Prostate gland (tissue), 2 donors: ENCODE measurements around the gene EIF2B2. TPM values are rescaled to one million over a fixed set of nuclear protein-coding genes. Genes with fewer than 3 reads are reported as not detected.

ENCODE experiments used
- DNase-seq: peaks from one replicate; pipeline ENCODE4 v3.0.0-alpha.2; 2019; ENCODE audit warnings: low spot score
- H3K27ac ChIP-seq, 2 donors: fragments of 200-600 bp; sonication (generic); 2 replicates each; pipeline ENCODE4 v1.5.1; 2017 to 2019
- H3K27me3 ChIP-seq: fragments of 200-600 bp; sonication (generic); replicated peaks from 2 replicates; pipeline ENCODE4 v1.5.1; 2019; ENCODE audit not compliant: insufficient read depth
- H3K36me3 ChIP-seq, 2 donors: fragments of 200-600 bp; sonication (generic); 1 replicate in 1 of 2; 2 replicates in 1 of 2; pipeline versions ENCODE4 v1.5.1 to v1.8.1; 2017 to 2019
- H3K4me1 ChIP-seq: fragments of 200-600 bp; sonication (generic); replicated peaks from 2 replicates; pipeline ENCODE4 v1.5.1; 2019
- H3K4me3 ChIP-seq, 2 donors: fragments of 200-600 bp; sonication (generic); 2 replicates each; pipeline ENCODE4 v1.5.1; 2017 to 2019
- H3K9me3 ChIP-seq: fragments of 200-600 bp; sonication (generic); 2 replicates; pipeline ENCODE4 v1.5.1; 2017
- POLR2A ChIP-seq: fragments of 450-650 bp; IDR thresholded peaks from one replicate; pipeline ENCODE4 v1.6.1; 2016; ENCODE audit warnings: antibody characterized with exemption, mild to moderate bottlenecking
- POLR2AphosphoS5 ChIP-seq: sonication (generic); formaldehyde crosslinking; IDR thresholded peaks from one replicate; pipeline ENCODE4 v1.6.1; 2017; ENCODE audit warnings: antibody characterized with exemption
- WGBS: methylation state at CpG from one replicate; pipeline ENCODE4 v1.1.5; 2018; 5-methylcytosine and 5-hydroxymethylcytosine counted together
- intact Hi-C: fragments of 100-400 bp; cut with DNase I; formaldehyde crosslinking; loops from one replicate; pipeline ENCODE4 v1.14.2; 2022
- total RNA-seq, 2 donors: library from RNA; depleted of rRNA; stranded (reverse); fragments of >200 nt; gene quantifications; one replicate each; pipeline ENCODE4 v1.1.0, GENCODE V29; 2016
- TF ChIP-seq, protein P1 (sequence below), 4 experiments: fragments of 200-600 bp in 2 of 4; fragments of 450-650 bp in 2 of 4; sonication (generic) in 2 of 4; IDR thresholded peaks; 1 replicate in 3 of 4; 2 replicates in 1 of 4; pipeline ENCODE4 v1.5.1; 2016 to 2019; ENCODE audit warnings: antibody characterized with exemption in 4 of 4, mild to moderate bottlenecking in 2 of 4, moderate library complexity in 2 of 4

EIF2B2 gene
- total RNA-seq, 2 donors from 2014 or later, result 43.9 to 60.4 TPM

DNA sequence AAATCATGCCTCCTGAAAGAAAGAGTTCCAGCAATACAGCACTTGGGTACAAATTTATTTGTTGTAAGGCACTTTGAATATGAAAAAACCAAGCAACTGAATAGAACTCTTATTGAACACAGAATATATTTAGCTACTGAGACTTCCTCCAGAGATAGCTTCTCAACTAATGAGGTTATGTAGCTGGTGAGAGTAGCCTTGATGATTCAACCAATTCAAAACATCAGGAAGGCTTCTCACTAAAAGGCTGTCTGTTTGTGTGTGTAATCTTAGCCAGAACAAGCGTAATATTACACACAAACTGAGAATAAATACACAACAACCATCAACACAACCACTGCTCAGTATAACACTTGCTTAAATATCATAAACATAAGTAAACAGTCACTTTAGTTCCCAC is 20.4 kb downstream of the EIF2B2 start:
- Histone ChIP-seq H3K27ac (no peak overlapping the region), H3K4me1 (peaks cover 2% of the 10 kb centered on the region), H3K9me3 (no peaks in the 10 kb centered on the region), H3K36me3 (peaks cover 0 to 2% of the 10 kb centered on the region in 2 donors), H3K4me3 (no peak overlapping the region), H3K27me3 (no peaks in the 10 kb centered on the region)
- DNase-seq, result no peak
- TF ChIP-seq POLR2A, result no peak
- no peak for TF ChIP-seq POLR2AphosphoS5
- TF ChIP-seq, protein P1, sequence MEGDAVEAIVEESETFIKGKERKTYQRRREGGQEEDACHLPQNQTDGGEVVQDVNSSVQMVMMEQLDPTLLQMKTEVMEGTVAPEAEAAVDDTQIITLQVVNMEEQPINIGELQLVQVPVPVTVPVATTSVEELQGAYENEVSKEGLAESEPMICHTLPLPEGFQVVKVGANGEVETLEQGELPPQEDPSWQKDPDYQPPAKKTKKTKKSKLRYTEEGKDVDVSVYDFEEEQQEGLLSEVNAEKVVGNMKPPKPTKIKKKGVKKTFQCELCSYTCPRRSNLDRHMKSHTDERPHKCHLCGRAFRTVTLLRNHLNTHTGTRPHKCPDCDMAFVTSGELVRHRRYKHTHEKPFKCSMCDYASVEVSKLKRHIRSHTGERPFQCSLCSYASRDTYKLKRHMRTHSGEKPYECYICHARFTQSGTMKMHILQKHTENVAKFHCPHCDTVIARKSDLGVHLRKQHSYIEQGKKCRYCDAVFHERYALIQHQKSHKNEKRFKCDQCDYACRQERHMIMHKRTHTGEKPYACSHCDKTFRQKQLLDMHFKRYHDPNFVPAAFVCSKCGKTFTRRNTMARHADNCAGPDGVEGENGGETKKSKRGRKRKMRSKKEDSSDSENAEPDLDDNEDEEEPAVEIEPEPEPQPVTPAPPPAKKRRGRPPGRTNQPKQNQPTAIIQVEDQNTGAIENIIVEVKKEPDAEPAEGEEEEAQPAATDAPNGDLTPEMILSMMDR (IDR thresholded peaks at IDR 0.05), result no peak
- 63% methylated on average over 1 of the region's 1 CpG for WGBS
- intact Hi-C loops, result no loop called here

DNA sequence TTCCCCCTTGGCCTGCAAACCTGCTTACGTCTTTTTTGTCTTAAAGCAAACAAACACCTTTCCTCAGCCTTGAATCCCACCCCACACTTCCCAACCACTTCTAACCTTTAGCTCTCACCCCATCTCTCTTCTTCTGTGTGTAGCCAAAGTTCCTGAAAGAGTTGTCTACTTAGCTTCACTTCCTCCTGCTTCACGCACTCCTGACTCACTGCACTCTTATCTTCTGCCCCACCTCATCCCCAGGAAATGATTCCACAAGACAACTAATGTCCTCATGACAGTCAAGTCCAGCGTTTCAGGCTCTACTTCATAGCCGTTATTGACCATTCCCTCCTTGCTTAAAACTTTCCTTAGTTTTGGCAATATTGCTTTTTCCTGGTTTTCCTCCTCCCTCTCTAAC is 22.4 kb downstream of the EIF2B2 start:
- intact Hi-C loops, result no loop called here
- H3K4me1 ChIP-seq, result no peaks in the 10 kb centered on the region
- no peak for DNase-seq
- no peaks in the 10 kb centered on the region for H3K27me3 ChIP-seq
- no peaks in the 10 kb centered on the region for H3K9me3 ChIP-seq
- 72% methylated on average over 4 of the region's 4 CpGs for WGBS
- TF ChIP-seq POLR2AphosphoS5, result no peak
- TF ChIP-seq, protein P1 (IDR thresholded peaks at IDR 0.05), result no peak
- TF ChIP-seq POLR2A, result no peak
- peaks cover 0 to 2% of the 10 kb centered on the region in 2 donors for H3K36me3 ChIP-seq
- H3K4me3 ChIP-seq, result no peak overlapping the region
- H3K27ac ChIP-seq, result no peak overlapping the region

DNA sequence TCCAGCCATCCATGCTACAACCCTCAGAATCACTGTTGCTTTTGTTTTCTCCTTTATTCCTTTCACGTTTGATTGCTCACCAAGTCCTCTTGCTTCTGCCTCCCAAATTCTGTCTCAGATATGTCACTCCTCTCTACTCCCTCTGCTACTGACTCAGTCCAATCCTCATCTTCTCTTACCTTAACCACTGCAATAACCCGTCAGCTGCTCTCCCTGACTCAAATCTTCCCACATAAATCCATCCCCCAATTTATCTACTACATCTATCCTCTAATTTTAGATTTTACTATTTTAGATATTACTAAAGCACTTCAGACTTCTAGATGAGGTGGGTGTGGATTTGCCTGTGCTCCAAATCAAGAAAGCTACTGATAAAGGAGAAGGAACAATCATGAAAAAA is 23.2 kb downstream of the EIF2B2 start:
- H3K27ac ChIP-seq, result no peak overlapping the region
- no peak overlapping the region for H3K4me3 ChIP-seq
- TF ChIP-seq, protein P1 (IDR thresholded peaks at IDR 0.05), result no peak
- no peak for TF ChIP-seq POLR2AphosphoS5
- TF ChIP-seq POLR2A, result no peak
- intact Hi-C loops, result no loop called here
- H3K4me1 ChIP-seq, result no peaks in the 10 kb centered on the region
- no peaks in the 10 kb centered on the region for H3K27me3 ChIP-seq
- no peak for DNase-seq
- H3K9me3 ChIP-seq, result no peaks in the 10 kb centered on the region
- H3K36me3 ChIP-seq, result peaks cover 0 to 2% of the 10 kb centered on the region in 2 donors
- 94% methylated on average over 2 of the region's 2 CpGs for WGBS

DNA sequence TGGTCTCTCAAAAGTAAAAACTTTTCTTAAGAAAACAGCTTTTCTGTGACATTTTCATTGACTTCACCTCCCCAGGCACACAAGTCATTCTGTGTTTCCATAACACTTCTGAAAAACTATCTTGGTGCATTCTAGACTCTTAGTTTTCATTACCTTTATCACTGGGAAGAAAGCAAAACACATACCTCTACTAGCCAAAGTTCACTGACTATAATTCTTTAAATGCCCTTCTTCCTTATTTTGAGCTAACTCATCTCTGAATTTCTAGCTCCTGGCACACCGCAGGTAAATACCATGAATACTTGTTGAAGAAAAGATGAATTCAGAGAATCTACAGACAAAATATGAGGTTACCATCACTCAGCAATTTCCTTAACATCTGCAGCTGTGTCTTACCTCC is 27.4 kb downstream of the EIF2B2 start:
- Histone ChIP-seq H3K36me3 (no peaks in the 10 kb centered on the region), H3K27me3 (no peaks in the 10 kb centered on the region), H3K27ac (no peak overlapping the region), H3K4me3 (no peak overlapping the region), H3K4me1 (no peaks in the 10 kb centered on the region), H3K9me3 (no peaks in the 10 kb centered on the region)
- no peak for TF ChIP-seq POLR2A
- no peak for TF ChIP-seq POLR2AphosphoS5
- TF ChIP-seq, protein P1 (IDR thresholded peaks at IDR 0.05), result no peak
- 0% methylated on average over 1 of the region's 1 CpG for WGBS
- intact Hi-C loops, result no loop called here
- DNase-seq, result no peak

DNA sequence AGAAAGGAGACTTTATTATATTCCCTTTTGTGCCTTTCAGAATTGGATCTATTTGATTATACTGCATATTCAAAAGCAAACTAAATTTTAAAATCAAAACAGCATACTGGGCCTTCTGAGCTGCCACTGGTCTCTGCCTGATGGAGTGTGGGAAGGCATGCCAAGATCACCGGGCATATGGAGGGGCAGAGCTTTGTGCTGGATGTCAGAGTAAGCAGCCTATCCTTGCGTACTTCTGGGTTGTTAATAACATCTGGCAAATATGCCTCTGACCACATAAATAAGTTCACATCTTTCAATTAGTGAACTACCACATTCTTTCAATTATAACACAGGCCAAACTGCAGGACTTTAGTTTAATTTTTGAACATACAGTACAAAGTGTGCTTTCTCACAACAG is 30.2 kb downstream of the EIF2B2 start:
- no peaks in the 10 kb centered on the region for H3K9me3 ChIP-seq
- no peaks in the 10 kb centered on the region for H3K4me1 ChIP-seq
- intact Hi-C loops, result no loop called here
- no peak overlapping the region for H3K27ac ChIP-seq
- WGBS, result 89% methylated on average over 2 of the region's 2 CpGs
- no peak for DNase-seq
- no peak for TF ChIP-seq POLR2A
- TF ChIP-seq POLR2AphosphoS5, result no peak
- TF ChIP-seq, protein P1 (IDR thresholded peaks at IDR 0.05), result no peak
- no peak overlapping the region for H3K4me3 ChIP-seq
- H3K27me3 ChIP-seq, result no peaks in the 10 kb centered on the region
- H3K36me3 ChIP-seq, result no peaks in the 10 kb centered on the region
